ENCODE results near the gene SINHCAF. TPM values are rescaled to one million over a fixed set of nuclear protein-coding genes. Genes with fewer than 3 reads are reported as not detected.
"Not testable (repeated sequence)": the region's sequence is repeated elsewhere in the genome, so short reads cannot be mapped to it uniquely, and the experiment has no call there.

SINHCAF gene
- total and polyA plus RNA-seq, 8 donors, result 9.0 to 43.1 (median 21.2) TPM

DNA sequence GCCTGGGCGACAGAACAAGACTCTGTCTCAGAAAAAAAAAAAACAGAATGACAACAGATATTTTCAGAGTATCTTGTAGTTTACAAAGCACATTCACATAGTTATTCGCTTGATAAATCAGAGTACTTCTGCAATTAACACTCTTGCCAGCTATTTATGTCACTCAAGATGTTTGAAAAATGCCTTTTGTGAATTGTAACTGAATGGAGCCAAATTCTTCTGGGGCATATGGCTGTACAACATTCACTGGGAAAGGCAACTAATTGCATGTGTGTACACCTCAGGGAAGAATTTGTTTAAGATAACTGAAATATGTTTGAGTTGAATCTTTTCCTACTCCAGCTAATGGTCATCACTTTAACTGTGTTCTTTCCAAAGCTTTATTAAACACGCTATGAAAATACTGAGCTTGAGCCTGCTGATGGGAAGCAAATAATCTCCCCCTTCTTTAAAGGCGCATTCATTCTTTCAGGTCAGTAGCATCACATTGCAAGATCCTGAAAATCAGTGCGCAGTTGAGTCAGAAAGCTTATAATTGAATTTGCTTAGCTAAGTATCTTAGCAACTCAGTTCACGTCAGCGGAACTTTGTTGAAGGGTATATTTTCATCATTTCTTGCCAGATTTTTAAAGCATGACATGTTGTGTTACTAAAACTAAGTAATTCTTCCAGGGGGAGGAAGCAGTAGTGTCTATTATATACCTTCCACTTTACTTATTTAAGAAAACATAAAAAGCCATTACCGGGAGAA lies 66.6 kb downstream of the SINHCAF start:
- 53 to 58% methylated on average over 8 of the region's 8 CpGs for WGBS, 2 donors
- no peaks in the 10 kb centered on the region for H3K27me3 ChIP-seq
- no peak for DNase-seq
- TF ChIP-seq, protein P1, sequence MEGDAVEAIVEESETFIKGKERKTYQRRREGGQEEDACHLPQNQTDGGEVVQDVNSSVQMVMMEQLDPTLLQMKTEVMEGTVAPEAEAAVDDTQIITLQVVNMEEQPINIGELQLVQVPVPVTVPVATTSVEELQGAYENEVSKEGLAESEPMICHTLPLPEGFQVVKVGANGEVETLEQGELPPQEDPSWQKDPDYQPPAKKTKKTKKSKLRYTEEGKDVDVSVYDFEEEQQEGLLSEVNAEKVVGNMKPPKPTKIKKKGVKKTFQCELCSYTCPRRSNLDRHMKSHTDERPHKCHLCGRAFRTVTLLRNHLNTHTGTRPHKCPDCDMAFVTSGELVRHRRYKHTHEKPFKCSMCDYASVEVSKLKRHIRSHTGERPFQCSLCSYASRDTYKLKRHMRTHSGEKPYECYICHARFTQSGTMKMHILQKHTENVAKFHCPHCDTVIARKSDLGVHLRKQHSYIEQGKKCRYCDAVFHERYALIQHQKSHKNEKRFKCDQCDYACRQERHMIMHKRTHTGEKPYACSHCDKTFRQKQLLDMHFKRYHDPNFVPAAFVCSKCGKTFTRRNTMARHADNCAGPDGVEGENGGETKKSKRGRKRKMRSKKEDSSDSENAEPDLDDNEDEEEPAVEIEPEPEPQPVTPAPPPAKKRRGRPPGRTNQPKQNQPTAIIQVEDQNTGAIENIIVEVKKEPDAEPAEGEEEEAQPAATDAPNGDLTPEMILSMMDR (IDR thresholded peaks at IDR 0.05), result no peak
- intact Hi-C loops (cut with DNase I), result loop anchor here in 1 of 3 donors (10.0 kb wide), 1 partner anchor 285 kb away; no protein-coding TSS in a partner anchor
- H3K27ac ChIP-seq, result no peak overlapping the region
- no peaks in the 10 kb centered on the region for H3K4me1 ChIP-seq
- H3K36me3 ChIP-seq, result no peaks in the 10 kb centered on the region
- no peak for FAIRE-seq
- ATAC-seq, result no peak
- H3K4me3 ChIP-seq, result no peak overlapping the region
- H3K9me3 ChIP-seq, result no peaks in the 10 kb centered on the region

DNA sequence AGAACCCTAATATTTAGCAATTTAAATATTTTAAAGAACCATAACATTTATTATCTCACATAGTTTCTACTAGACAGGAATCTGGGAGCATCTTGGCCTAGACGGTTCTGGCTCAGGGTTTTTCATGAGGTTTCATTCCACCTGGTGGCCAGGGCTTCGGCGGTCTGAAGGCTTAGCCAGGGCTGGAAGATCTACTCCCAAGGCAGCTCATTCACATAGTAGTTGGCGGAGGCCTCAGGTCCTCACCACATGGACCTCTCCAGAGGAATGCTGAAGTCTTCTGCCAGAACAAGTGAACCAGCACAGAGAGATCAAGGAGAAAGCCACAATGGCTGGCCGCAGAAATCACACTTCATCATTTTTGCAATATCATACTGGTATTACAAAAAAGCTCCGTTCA lies 68.2 kb downstream of the SINHCAF start:
- Histone ChIP-seq H3K4me1 (no peaks in the 10 kb centered on the region), H3K36me3 (no peaks in the 10 kb centered on the region), H3K27me3 (no peaks in the 10 kb centered on the region), H3K27ac (no peak overlapping the region), H3K9me3 (no peaks in the 10 kb centered on the region), H3K4me3 (no peak overlapping the region)
- FAIRE-seq (no peak), DNase-seq (peak in 1 of 6 donors; percentile 24), ATAC-seq (no peak)
- TF ChIP-seq, protein P1 (IDR thresholded peaks at IDR 0.05), result no peak
- 78 to 98% methylated on average over 6 of the region's 6 CpGs for WGBS, 2 donors
- intact Hi-C loops (cut with DNase I), result loop anchor here in 1 of 3 donors (10.0 kb wide), 1 partner anchor 283 kb away; no protein-coding TSS in a partner anchor

DNA sequence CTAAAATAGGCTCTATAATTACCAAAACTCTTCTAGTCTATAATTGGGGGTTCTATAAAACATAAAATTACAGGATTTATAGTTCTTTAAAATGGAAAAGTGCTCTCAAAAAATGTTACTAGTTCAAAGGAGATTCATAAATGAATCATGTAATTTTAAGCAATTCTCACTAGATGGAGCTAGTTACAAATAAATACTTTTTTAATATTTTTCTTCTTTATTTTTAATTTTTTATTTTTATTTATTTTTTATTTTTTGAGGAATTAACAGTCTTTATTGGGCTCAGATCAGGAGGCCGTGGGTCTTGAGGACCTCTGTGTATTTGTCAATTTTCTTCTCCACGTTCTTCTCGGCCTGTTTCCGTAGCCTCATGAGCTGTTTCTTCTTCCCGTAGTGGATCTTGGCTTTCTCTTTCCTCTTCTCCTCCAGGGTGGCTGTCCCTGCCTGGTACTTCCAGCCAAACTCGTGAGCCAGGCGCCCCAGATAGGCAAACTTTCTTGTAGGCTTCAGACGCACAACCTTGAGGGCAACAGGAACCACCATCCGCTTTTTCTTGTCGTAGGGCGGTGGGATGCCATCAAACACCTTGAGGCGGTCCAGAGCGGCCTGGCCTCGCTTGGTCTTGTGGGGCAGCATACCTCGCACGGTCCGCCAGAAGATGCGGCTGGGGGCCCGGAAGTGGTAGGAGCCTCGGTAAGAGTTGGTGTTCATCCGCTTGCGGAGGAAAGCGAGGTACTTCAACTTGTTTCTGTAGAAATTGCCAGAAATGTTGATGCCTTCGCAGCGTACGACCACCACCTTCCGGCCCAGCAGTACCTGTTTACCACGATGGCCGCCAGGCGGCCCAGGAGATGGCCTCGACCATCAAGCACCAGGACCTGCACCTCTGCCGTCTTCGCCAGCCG lies 74.0 kb downstream of the SINHCAF start:
- peak overlapping the region in 1 of 4 donors; percentile 35 for H3K4me3 ChIP-seq
- H3K9me3 ChIP-seq, H3K27ac ChIP-seq, H3K36me3 ChIP-seq, H3K4me1 ChIP-seq, H3K27me3 ChIP-seq, ATAC-seq: not testable (repeated sequence)
- 58 to 66% methylated on average over 33 to 34 of the region's 34 CpGs for WGBS, 2 donors
- DNase-seq (peak in 1 of 6 donors; percentile 28), FAIRE-seq (peak; percentile 95)
- intact Hi-C loops (cut with DNase I), result loop anchor here in 1 of 3 donors (10.0 kb wide), 1 partner anchor 277 kb away; no protein-coding TSS in a partner anchor

DNA sequence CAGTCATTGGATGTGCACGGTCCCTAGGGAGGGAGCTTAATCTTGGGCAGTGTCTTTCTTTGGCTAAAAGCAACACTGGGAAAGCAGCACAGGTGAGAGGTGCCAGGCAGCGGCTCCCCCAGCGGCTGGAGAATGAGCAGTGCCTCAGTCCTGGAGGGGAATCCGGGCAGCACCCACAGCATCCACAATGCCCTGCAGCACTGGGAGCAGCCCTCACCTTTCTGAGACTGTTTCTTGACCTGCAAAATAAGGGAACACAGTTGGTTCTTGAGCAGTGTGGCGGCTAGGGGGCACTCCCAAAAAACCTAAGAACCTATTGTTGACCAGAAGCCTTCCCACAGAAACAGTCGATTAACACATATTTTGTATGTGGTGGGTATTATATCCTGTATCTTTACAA lies 75.8 kb downstream of the SINHCAF start:
- intact Hi-C loops (cut with DNase I), result loop anchor here in 1 of 3 donors (10.0 kb wide), 1 partner anchor 275 kb away; no protein-coding TSS in a partner anchor
- FAIRE-seq (no peak), ATAC-seq (no peak), DNase-seq (peak in 1 of 6 donors; percentile 20)
- H3K9me3 ChIP-seq, result no peaks in the 10 kb centered on the region
- H3K27me3 ChIP-seq, result no peaks in the 10 kb centered on the region
- no peak overlapping the region for H3K4me3 ChIP-seq
- 49 to 61% methylated on average over 6 of the region's 6 CpGs for WGBS, 2 donors
- no peak overlapping the region for H3K27ac ChIP-seq
- no peaks in the 10 kb centered on the region for H3K4me1 ChIP-seq
- H3K36me3 ChIP-seq, result no peaks in the 10 kb centered on the region
- TF ChIP-seq, protein P1 (IDR thresholded peaks at IDR 0.05), result no peak

DNA sequence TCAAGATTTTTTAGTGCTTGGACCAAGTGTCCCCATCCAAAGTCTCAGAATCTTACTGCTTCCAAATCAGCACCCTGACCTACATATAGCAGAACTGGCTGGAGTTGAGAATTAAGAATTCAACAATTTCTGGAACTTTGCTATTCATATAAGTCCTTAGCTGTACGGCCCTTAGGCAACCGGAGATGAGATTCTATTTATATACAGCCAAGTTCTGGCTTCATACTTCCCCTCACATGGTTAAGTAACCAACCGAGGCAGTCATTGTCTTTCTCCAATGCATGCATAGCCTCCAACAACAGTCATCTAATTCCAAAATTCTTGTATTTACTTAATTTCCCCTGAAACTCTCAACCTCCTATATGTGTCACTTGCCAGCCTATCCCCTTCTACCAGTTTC lies 76.6 kb downstream of the SINHCAF start:
- H3K36me3 ChIP-seq, result no peaks in the 10 kb centered on the region
- H3K9me3 ChIP-seq, result no peaks in the 10 kb centered on the region
- no peak for FAIRE-seq
- no peak overlapping the region for H3K4me3 ChIP-seq
- no peaks in the 10 kb centered on the region for H3K27me3 ChIP-seq
- WGBS, 2 donors, result 58 to 66% methylated on average over 3 of the region's 3 CpGs
- no peaks in the 10 kb centered on the region for H3K4me1 ChIP-seq
- no peak overlapping the region for H3K27ac ChIP-seq
- DNase-seq, result no peak
- TF ChIP-seq, protein P1 (IDR thresholded peaks at IDR 0.05), result no peak
- no peak for ATAC-seq
- intact Hi-C loops (cut with DNase I), result loop anchor here in 1 of 3 donors (10.0 kb wide), 1 partner anchor 405 kb away; no protein-coding TSS in a partner anchor
